SH-SY5Y (cell line): ENCODE data around the gene SERPINA3.

Experiments used
- GATA2 ChIP-seq: IDR thresholded peaks from 2 replicates; pipeline ENCODE4 v1.6.1; 2011; ENCODE audit warnings: mild to moderate bottlenecking, low read depth, low read length
- GATA3 ChIP-seq: IDR thresholded peaks from 2 replicates; pipeline ENCODE4 v1.6.1; 2011; ENCODE audit warnings: low read depth, mild to moderate bottlenecking, low read length, moderate library complexity

GRCh38 chr14:94582851-94583250, 29.3 kb upstream of the SERPINA3 start:
- TF ChIP-seq GATA3: no peak
- TF ChIP-seq GATA2: no peak
